Ishikawa (cell line): ENCODE measurements around the gene DIS3L2.

ENCODE experiments used
- CEBPB ChIP-seq: IDR thresholded peaks from 2 replicates; pipeline ENCODE4 v1.6.1; 2012
- CREB1 ChIP-seq: IDR thresholded peaks from 2 replicates; pipeline ENCODE4 v1.6.1; 2012; ENCODE audit warnings: low read depth
- EGR1 ChIP-seq: IDR thresholded peaks from 2 replicates; pipeline ENCODE4 v1.6.1; 2012
- EP300 ChIP-seq: IDR thresholded peaks from 2 replicates; pipeline ENCODE4 v1.6.1; 2012; ENCODE audit warnings: borderline replicate concordance
- FOXM1 ChIP-seq: IDR thresholded peaks from 2 replicates; pipeline ENCODE4 v1.6.1; 2012; ENCODE audit warnings: low read depth, borderline replicate concordance
- MAX ChIP-seq: IDR thresholded peaks from 2 replicates; pipeline ENCODE4 v1.6.1; 2012
- NFIC ChIP-seq: IDR thresholded peaks from 2 replicates; pipeline ENCODE4 v1.6.1; 2012
- RAD21 ChIP-seq: IDR thresholded peaks from 2 replicates; pipeline ENCODE4 v1.6.1; 2012; ENCODE audit warnings: low read depth
- REST ChIP-seq: IDR thresholded peaks from 2 replicates; pipeline ENCODE4 v1.6.1; 2012; ENCODE audit warnings: low read depth, mild to moderate bottlenecking
- TAF1 ChIP-seq: IDR thresholded peaks from 2 replicates; pipeline ENCODE4 v1.6.1; 2012; ENCODE audit warnings: low read depth, mild to moderate bottlenecking
- TCF12 ChIP-seq: IDR thresholded peaks from 2 replicates; pipeline ENCODE4 v1.6.1; 2012; ENCODE audit warnings: low read depth
- TEAD4 ChIP-seq: IDR thresholded peaks from 2 replicates; pipeline ENCODE4 v1.6.1; 2012
- YY1 ChIP-seq: IDR thresholded peaks from 2 replicates; pipeline ENCODE4 v1.6.1; 2012; ENCODE audit warnings: low read depth
- ZBTB7A ChIP-seq: IDR thresholded peaks from 2 replicates; pipeline ENCODE4 v1.6.1; 2012; ENCODE audit warnings: low read depth
- TF ChIP-seq, protein P1 (sequence below): IDR thresholded peaks from 2 replicates; pipeline ENCODE4 v1.6.1; 2012

Gene DIS3L2

GRCh38 chr2:232058931-232059330 is 97.4 kb downstream of the DIS3L2 start:
- TF ChIP-seq ZBTB7A (no peak), NFIC (no peak), REST (no peak), TAF1 (no peak), MAX (no peak), EGR1 (no peak), TEAD4 (no peak), TCF12 (no peak), CREB1 (no peak), CEBPB (no peak), FOXM1 (no peak), RAD21 (no peak)

DNA sequence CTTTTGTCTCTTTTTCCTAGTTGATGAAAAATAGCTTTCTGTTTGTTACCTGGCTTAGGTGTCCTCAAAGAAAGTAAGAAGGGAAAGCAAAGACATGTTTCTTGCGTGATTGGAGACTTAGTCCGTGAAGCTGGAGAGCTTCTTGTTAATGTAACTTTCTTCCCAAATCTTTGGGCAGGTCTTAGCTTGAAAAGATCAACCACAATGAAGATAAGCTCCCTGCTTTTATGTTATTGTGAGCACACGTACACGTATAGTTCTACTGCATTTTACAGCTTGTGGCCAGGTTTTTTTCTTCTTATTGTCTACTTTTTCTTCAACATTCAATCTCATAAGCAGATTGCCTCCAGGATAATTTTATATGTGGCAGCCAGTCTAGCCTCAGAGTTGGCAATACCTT is 99.8 kb downstream of the DIS3L2 start:
- no peak for TF ChIP-seq REST
- TF ChIP-seq EGR1, result no peak
- TF ChIP-seq TCF12, result no peak
- no peak for TF ChIP-seq TEAD4
- TF ChIP-seq CREB1, result no peak
- no peak for TF ChIP-seq MAX
- TF ChIP-seq CEBPB, result no peak
- TF ChIP-seq FOXM1, result no peak
- TF ChIP-seq, protein P1, sequence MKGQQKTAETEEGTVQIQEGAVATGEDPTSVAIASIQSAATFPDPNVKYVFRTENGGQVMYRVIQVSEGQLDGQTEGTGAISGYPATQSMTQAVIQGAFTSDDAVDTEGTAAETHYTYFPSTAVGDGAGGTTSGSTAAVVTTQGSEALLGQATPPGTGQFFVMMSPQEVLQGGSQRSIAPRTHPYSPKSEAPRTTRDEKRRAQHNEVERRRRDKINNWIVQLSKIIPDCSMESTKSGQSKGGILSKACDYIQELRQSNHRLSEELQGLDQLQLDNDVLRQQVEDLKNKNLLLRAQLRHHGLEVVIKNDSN, result no peak
- no peak for TF ChIP-seq RAD21
- TF ChIP-seq YY1, result no peak
- TF ChIP-seq EP300, result no peak
- TF ChIP-seq ZBTB7A, result no peak
- no peak for TF ChIP-seq NFIC
- TF ChIP-seq TAF1, result no peak

- TF ChIP-seq CREB1, result no peak
- no peak for TF ChIP-seq ZBTB7A
- TF ChIP-seq MAX, result no peak
- TF ChIP-seq RAD21, result no peak
- no peak for TF ChIP-seq TCF12
- TF ChIP-seq REST, result no peak
- TF ChIP-seq YY1, result no peak
- no peak for TF ChIP-seq CEBPB
- TF ChIP-seq NFIC, result no peak
- TF ChIP-seq, protein P1, result no peak
- TF ChIP-seq FOXM1, result no peak
- no peak for TF ChIP-seq EGR1
- no peak for TF ChIP-seq EP300
- TF ChIP-seq TAF1, result no peak
- TF ChIP-seq TEAD4, result no peak
Observed at GRCh38 chr2:232073026-232073425, 111.5 kb downstream of the DIS3L2 start.

DNA sequence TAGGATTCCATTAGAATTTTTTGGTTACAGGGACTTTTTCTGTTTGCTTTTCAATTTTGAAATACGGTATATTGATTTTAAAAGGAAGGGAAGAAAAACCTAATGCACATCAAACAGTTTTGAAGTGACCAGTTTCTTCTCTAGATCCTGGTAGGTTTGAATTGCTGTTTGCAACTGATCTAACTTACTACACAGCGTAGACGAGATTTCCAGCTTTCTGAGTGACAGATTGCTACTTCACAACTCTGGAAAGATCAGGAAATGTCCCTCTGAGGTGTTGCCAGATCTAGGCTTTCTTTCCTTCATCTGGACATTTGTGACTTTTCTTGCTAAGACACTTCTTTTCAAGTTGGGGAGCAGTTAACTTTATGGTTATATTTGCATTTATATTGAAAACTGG is 112.2 kb downstream of the DIS3L2 start:
- TF ChIP-seq RAD21 (no peak), ZBTB7A (no peak), TCF12 (no peak), EGR1 (no peak), REST (no peak), TEAD4 (no peak), CEBPB (no peak), FOXM1 (no peak), TAF1 (no peak), NFIC (no peak), MAX (no peak), CREB1 (no peak), YY1 (no peak), EP300 (no peak)
- TF ChIP-seq, protein P1, result no peak
